IMR-90 (cell line): Measurements from ENCODE around the gene PTRHD1. TPM values are rescaled to one million over a fixed set of nuclear protein-coding genes. Genes with fewer than 3 reads are reported as not detected.

ENCODE experiments used
- ATAC-seq: fragments of 200-7000 bp; cut with Tn5 transposase; 2 replicates; pipeline ENCODE4 v1.9.1; 2020; ENCODE audit warnings: low read depth, mild to moderate bottlenecking, moderate library complexity
- BruUV-seq: library from RNA; stranded (reverse); fragments of 400-500 nt; replicated peaks from 2 replicates; lab custom pipeline; 2021; lab: Mats Ljungman, UMichigan
- CTCF ChIA-PET: fragments of 300-600 bp; formaldehyde crosslinking; extraction: SDS; loops from one replicate; lab custom pipeline; 2021; ENCODE audit warnings: antibody characterized with exemption; lab: Yijun Ruan, JAX
- POLR2A ChIA-PET: fragments of 300-600 bp; sonication (Branson Sonifier 250); formaldehyde crosslinking; loops from one replicate; lab custom pipeline; 2022; ENCODE audit warnings: antibody characterized with exemption; ENCODE audit not compliant: unreplicated experiment; lab: Charles Lee
- DNase-seq: peaks from one replicate; pipeline ENCODE4 v3.0.0; 2013
- H2AFZ ChIP-seq: replicated peaks from 2 replicates; pipeline ENCODE3; 2013; ENCODE audit warnings: low read length, mild to moderate bottlenecking; ENCODE audit not compliant: poor library complexity
- H2AK5ac ChIP-seq: 2 replicates; pipeline ENCODE4 v1.6.1; 2013; ENCODE audit warnings: low read depth, low read length, inconsistent platforms
- H2AK9ac ChIP-seq: replicated peaks from 2 replicates; pipeline ENCODE3; 2013; ENCODE audit warnings: mild to moderate bottlenecking, low read depth, low read length, moderate library complexity; ENCODE audit not compliant: poor library complexity
- H2BK120ac ChIP-seq: 2 replicates; pipeline ENCODE4 v1.6.1; 2013; ENCODE audit warnings: low read depth, low read length, inconsistent platforms
- H2BK15ac ChIP-seq: 3 replicates; pipeline ENCODE4 v1.6.1; 2013; ENCODE audit warnings: low read depth, low read length, inconsistent platforms
- H2BK20ac ChIP-seq: 2 replicates; pipeline ENCODE4 v1.6.1; 2013; ENCODE audit warnings: low read depth, mild to moderate bottlenecking, inconsistent platforms, low read length, moderate library complexity
- H2BK5ac ChIP-seq: 2 replicates; pipeline ENCODE4 v1.6.1; 2013; ENCODE audit warnings: mild to moderate bottlenecking, low read depth, low read length, inconsistent platforms; ENCODE audit not compliant: poor library complexity, severe bottlenecking
- H3K14ac ChIP-seq: replicated peaks from 2 replicates; pipeline ENCODE4 v1.6.1; 2013; ENCODE audit warnings: low read depth, low read length, inconsistent platforms
- H3K18ac ChIP-seq: 2 replicates; pipeline ENCODE4 v1.6.1; 2013; ENCODE audit warnings: low read depth, low read length, control low read depth
- H3K23ac ChIP-seq: 2 replicates; pipeline ENCODE4 v1.6.1; 2013; ENCODE audit warnings: low read depth, low read length, inconsistent platforms
- H3K27ac ChIP-seq: 2 replicates; pipeline ENCODE4 v1.5.1; 2013; ENCODE audit warnings: mild to moderate bottlenecking, control low read depth, low read length; ENCODE audit not compliant: insufficient read depth
- H3K27me3 ChIP-seq: 2 replicates; pipeline ENCODE4 v1.6.1; 2013; ENCODE audit warnings: low read length; ENCODE audit not compliant: control insufficient read depth, insufficient read depth
- H3K36me3 ChIP-seq: 2 replicates; pipeline ENCODE4 v1.6.1; 2013; ENCODE audit warnings: low read length, mixed read lengths; ENCODE audit not compliant: control insufficient read depth, insufficient read depth
- H3K4ac ChIP-seq: 2 replicates; pipeline ENCODE4 v1.6.1; 2013; ENCODE audit warnings: low read depth, low read length, inconsistent platforms
- H3K4me1 ChIP-seq: 2 replicates; pipeline ENCODE4 v1.6.1; 2013; ENCODE audit warnings: low read length, mixed read lengths; ENCODE audit not compliant: control insufficient read depth, insufficient read depth
- H3K4me2 ChIP-seq: 2 replicates; pipeline ENCODE4 v1.6.1; 2013; ENCODE audit warnings: low read depth, mild to moderate bottlenecking, control low read depth, low read length, moderate library complexity
- H3K4me3 ChIP-seq: 2 replicates; pipeline ENCODE4 v1.5.1; 2013; ENCODE audit warnings: low read depth, mild to moderate bottlenecking, control low read depth, low read length, moderate library complexity; ENCODE audit not compliant: insufficient read depth
- H3K56ac ChIP-seq: 2 replicates; pipeline ENCODE4 v1.6.1; 2013; ENCODE audit warnings: low read length, inconsistent platforms; ENCODE audit not compliant: insufficient read depth; ENCODE audit errors: extremely low read depth
- H3K79me1 ChIP-seq, 2 experiments: 2 replicates each; pipeline ENCODE4 v1.6.1; 2013; ENCODE audit warnings: low read length in 2 of 2, inconsistent platforms in 1 of 2, low read depth in 1 of 2
- H3K9ac ChIP-seq: 2 replicates; pipeline ENCODE4 v1.6.1; 2013; ENCODE audit warnings: low read depth, low read length, control low read depth
- H3K9me1 ChIP-seq: 2 replicates; pipeline ENCODE4 v1.6.1; 2013; ENCODE audit warnings: low read length, inconsistent platforms; ENCODE audit not compliant: insufficient read depth
- H3K9me3 ChIP-seq: 2 replicates; pipeline ENCODE4 v1.6.1; 2013; ENCODE audit warnings: low read length; ENCODE audit not compliant: control insufficient read depth, insufficient read depth
- H4K20me1 ChIP-seq: 2 replicates; pipeline ENCODE4 v1.6.1; 2013; ENCODE audit warnings: low read length, inconsistent platforms; ENCODE audit not compliant: insufficient read depth
- H4K5ac ChIP-seq: 2 replicates; pipeline ENCODE4 v1.6.1; 2013; ENCODE audit warnings: mild to moderate bottlenecking, low read depth, low read length, control low read depth
- H4K8ac ChIP-seq, 2 experiments: 2 replicates each; pipeline ENCODE4 v1.6.1; 2013; ENCODE audit warnings: low read depth in 2 of 2, low read length in 2 of 2, control low read depth in 1 of 2, inconsistent platforms in 1 of 2
- H4K91ac ChIP-seq: 2 replicates; pipeline ENCODE4 v1.6.1; 2013; ENCODE audit warnings: low read depth, low read length, inconsistent platforms; ENCODE audit not compliant: insufficient read depth
- FOS ChIP-seq: fragments of 150-350 bp; IDR thresholded peaks from 2 replicates; pipeline ENCODE4 v1.6.1; 2016; ENCODE audit warnings: low read depth, low read length
- MAFK ChIP-seq: IDR thresholded peaks from 2 replicates; pipeline ENCODE4 v1.6.1; 2012; ENCODE audit warnings: low read depth, low read length, improper control_type of control experiment
- SMC3 ChIP-seq: fragments of 150-350 bp; IDR thresholded peaks from 2 replicates; pipeline ENCODE4 v1.6.1; 2016; ENCODE audit warnings: low read depth, mild to moderate bottlenecking, antibody characterized with exemption, low read length, moderate library complexity
- WGBS, 2 experiments: methylation state at CpG; one replicate each; pipeline versions ENCODE4 v1.1.5 to v1.1.7; 2013; ENCODE audit warnings: missing lambda C conversion rate in 2 of 2; ENCODE audit not compliant: insufficient read length in 1 of 2; ENCODE audit errors: extremely low coverage in 2 of 2; 5-methylcytosine and 5-hydroxymethylcytosine counted together
- dilution Hi-C: fragments of 300-500 bp; cut with HindIII; formaldehyde crosslinking; loops from one replicate; pipeline ENCODE4 v1.14.3; 2018; ENCODE audit warnings: low sequenced_read_pairs; ENCODE audit not compliant: unreplicated experiment
- in situ Hi-C: fragments of 300-500 bp; cut with MboI; formaldehyde crosslinking; loops from 3 replicates; pipeline ENCODE4 v1.14.3; 2019; ENCODE audit warnings: low sequenced_read_pairs, inconsistent platforms, mixed read lengths
- intact Hi-C: fragments of 100-400 bp; cut with micrococcal nuclease; formaldehyde crosslinking; loops from 2 replicates; pipeline ENCODE4 v1.10.0; 2022
- polyA plus RNA-seq, 3 experiments: library from polyadenylated mRNA; depleted of rRNA; stranded (reverse); fragments of >200 nt; gene quantifications; 2 replicates each; pipeline ENCODE4 v1.2.3, GENCODE V29; 2012; ENCODE audit warnings: low replicate concordance in 1 of 3
- total RNA-seq: library from RNA; depleted of rRNA; stranded (reverse); fragments of >200 nt; gene quantifications from 2 replicates; pipeline ENCODE4 v1.2.3, GENCODE V29; 2012

PTRHD1 gene
- total and polyA plus RNA-seq, 2 of the 4 experiments (the other 2 are of a cell fraction): 11.7 to 30.9 TPM

- ATAC-seq (no peak), DNase-seq (no peak)
- Histone ChIP-seq H3K56ac (no peak overlapping the region), H3K18ac (no peak overlapping the region), H3K27ac (no peak overlapping the region), H3K9ac (no peak overlapping the region), H2BK120ac (no peak overlapping the region), H2AFZ (no peak overlapping the region), H2AK5ac (no peak overlapping the region), H4K8ac (no peak overlapping the region), H3K9me3 (no peaks in the 10 kb centered on the region), H2BK20ac (no peak overlapping the region), H4K20me1 (no peaks in the 10 kb centered on the region), H3K36me3 (peaks cover 2% of the 10 kb centered on the region; the same call in 1 of the 2 replicates), H3K23ac (no peak overlapping the region), H3K4me1 (no peaks in the 10 kb centered on the region), H2BK15ac (no peak overlapping the region), H3K4me3 (no peak overlapping the region), H2BK5ac (no peak overlapping the region), H3K4me2 (no peak overlapping the region), H3K4ac (no peak overlapping the region), H4K5ac (no peak overlapping the region), H4K91ac (no peak overlapping the region), H3K27me3 (no peaks in the 10 kb centered on the region), H2AK9ac (no peak overlapping the region), H3K79me1 (no peaks in the 10 kb centered on the region), H3K9me1 (no peaks in the 10 kb centered on the region), H3K14ac (no peak overlapping the region)
- no TSS peak for BruUV-seq
- CTCF ChIA-PET: no interaction called here
- dilution Hi-C loops: no loop called here
- POLR2A ChIA-PET: no interaction called here
- in situ Hi-C loops: no loop called here
- WGBS, 2 experiments: no CpG with 5 or more reads among the region's 7 CpGs
- TF ChIP-seq SMC3 (no peak), MAFK (no peak), FOS (no peak)
- intact Hi-C loops: no loop called here
Observed at GRCh38 chr2:24749069-24749691, 44.0 kb downstream of the PTRHD1 start.
